Islet of Langerhans (tissue), 1 donor: ENCODE data around the gene KATNAL1.
A peak's percentile ranks its signal among the peaks of the same experiment; 100 is the strongest.
"Not testable (repeated sequence)": the region's sequence is repeated elsewhere in the genome, so short reads cannot be mapped to it uniquely, and the experiment has no call there.

Experiments
- FAIRE-seq: peaks from one replicate; lab custom pipeline; 2011; peaks lifted over from hg19 to GRCh38; lab: Jason Lieb, UNC

Gene KATNAL1

DNA sequence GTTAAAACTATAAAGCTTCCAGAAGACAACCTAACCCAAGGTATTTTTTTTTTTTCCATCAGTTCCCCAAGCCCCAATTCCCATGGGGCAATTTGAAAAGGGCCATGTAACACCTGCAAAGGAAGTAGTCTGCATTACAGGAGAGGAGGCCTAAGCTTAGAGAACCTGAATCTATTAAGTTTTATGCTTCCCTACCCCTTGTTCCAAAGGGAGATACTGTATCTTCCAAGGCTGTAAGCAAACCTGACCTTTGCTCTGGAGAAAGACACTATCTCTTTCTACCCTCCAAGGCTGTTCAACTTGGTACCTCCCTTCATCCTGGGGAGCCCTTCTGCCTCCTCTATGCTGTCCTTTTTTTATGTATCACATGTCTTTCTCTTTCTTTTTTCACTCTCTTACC, 15.0 kb downstream of the KATNAL1 start:
- FAIRE-seq: no peak

DNA sequence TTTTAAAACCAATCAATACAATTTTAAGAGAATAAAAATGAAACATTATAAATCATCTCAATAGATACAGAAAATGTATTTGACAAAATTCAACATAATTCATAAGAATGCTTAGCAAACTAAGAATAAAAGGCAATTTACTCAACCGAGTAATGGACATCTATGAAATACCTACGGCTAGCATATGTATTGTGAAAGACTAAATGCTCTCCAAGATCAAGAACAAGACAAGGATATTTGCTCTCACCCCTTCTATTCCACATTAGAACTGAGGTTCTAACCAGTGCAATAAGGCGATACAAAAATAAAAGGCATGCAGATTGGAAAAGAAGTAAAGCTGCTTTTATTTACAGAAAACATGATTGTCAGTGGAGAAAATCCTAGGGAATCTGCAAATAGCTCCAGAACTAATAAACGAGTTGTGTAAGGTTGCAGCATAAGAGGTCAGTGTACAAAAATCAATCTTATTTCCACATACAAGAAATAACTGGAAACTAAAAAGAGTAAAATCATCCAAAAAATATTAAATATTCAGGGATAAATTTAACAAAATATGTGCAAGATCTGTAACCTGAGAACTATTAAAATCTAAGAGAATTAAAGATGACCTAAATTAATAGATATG, 16.4 kb downstream of the KATNAL1 start:
- FAIRE-seq: peak; percentile 24

DNA sequence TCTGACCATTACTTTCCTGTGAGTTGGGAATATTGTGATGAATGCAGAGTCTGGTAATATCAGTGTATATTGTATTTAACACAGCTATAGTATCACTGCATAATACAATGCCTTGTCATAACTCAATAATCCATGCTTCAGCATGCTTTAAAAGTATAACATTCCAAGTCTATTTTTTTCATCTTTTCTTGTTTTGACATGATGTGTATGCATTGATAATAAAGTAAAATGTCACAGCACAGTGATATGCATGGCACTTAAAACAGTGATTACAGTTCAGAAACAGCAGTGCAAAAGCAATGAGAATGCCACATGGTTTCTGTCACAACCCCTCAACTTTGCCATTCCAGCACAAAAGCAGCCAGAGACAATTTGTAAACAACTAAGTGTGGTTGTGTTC, 17.8 kb downstream of the KATNAL1 start:
- FAIRE-seq: no peak

DNA sequence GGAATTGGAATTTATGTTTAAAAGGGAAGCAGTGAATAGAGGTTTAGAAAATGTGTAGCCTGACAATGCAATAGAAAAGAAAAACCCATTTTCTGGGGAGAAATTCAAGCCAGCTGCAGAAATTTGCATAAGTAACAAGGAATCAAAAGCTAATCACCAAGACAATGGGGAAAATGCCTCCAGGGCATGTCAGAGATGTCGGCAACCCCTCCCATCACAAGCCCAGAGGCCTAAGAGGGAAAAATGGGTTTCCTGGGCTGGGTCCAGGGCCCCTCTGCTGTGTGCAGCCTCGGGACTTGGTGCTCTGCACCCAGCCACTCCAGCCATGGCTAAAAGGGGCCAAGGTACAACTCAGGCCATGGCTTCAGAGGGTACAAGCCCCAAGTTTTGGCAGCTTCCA, 21.3 kb downstream of the KATNAL1 start:
- FAIRE-seq: not testable (repeated sequence)

DNA sequence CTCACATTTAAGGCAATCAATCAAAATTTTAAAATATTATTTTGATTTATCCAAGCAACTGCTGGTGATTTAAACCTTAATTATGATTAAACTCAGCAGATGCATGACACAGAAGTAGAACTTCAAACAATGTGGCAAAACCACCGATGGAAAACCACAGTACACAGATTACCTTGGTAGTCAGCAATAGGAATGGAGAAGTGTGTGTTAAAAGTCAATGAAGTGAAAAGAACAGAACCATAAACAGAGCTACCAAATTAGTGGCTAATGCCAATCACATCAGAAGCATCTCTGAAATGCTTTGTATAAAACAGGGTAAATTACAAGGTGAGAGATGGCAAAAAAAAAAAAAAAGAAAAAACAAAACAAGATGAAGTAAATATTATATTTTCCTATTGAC, 31.2 kb downstream of the KATNAL1 start:
- FAIRE-seq: peak; percentile 66

DNA sequence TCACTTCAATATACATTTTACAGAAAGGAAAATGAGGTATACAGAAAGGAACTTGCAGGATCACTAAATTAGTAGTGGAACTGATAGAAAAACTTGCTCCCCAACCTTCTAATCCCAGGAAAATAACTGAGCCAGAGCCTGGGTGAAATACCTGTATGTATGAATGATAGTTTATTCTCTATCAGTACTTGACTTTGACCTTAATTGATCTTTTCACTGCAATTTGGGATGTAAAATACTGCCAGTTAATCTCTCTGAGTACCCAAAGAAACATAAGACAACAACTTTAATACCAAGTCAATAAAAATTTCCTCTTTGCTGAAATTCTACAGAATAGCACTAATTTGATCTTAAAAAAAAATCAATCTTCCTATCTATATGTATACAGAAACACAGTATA, 33.3 kb downstream of the KATNAL1 start:
- FAIRE-seq: no peak

DNA sequence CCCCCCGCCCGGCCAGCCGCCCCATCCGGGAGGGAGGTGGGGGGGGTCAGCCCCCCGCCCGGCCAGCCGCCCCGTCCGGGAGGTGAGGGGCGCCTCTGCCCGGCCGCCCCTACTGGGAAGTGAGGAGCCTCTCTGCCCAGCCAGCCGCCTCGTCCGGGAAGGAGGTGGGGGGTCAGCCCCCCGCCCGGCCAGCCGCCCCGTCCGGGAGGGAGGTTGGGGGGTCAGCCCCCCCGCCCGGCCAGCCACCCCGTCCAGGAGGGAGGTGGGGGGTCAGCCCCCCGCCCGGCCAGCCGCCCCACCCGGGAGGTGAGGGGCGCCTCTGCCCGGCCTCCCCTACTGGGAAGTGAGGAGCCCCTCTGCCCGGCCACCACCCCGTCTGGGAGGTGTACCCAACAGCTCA, 37.3 kb downstream of the KATNAL1 start:
- FAIRE-seq: not testable (repeated sequence)

DNA sequence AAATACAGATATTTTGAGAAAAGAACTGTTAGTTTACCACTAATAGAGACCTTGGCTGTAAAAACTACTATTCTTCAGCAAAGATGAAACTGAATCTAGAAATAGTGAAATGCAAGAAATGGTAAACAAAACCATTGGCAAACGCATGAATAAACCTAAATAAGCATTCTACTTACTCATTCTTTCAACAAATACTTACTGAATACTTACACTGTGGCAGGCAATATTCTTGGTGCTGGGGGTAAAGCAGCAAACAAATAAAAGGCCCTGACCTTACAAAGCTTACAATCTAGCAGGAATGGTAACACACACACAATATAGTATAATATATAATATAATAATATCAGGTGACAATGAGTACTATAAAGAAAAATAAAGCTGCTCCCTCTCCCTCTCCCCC, 38.7 kb downstream of the KATNAL1 start:
- FAIRE-seq: no peak

DNA sequence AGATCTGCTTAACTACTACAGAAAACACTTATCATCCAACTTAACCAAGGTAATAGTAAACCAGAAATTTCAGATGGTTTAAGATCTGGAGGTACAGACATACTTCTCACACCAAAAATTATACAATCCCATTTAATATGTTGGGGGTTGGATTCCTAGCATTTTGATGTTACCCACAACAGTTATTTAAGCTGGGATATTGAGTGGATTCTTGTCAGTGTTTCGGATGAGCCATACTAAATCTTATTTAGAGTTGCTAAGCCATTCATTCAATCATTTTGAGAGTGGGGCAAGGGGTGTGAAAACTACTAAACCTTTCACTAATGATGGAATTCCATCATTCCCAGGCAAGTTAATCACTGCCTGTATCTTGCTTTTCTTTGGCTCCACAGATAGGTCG, 40.6 kb downstream of the KATNAL1 start:
- FAIRE-seq: no peak

DNA sequence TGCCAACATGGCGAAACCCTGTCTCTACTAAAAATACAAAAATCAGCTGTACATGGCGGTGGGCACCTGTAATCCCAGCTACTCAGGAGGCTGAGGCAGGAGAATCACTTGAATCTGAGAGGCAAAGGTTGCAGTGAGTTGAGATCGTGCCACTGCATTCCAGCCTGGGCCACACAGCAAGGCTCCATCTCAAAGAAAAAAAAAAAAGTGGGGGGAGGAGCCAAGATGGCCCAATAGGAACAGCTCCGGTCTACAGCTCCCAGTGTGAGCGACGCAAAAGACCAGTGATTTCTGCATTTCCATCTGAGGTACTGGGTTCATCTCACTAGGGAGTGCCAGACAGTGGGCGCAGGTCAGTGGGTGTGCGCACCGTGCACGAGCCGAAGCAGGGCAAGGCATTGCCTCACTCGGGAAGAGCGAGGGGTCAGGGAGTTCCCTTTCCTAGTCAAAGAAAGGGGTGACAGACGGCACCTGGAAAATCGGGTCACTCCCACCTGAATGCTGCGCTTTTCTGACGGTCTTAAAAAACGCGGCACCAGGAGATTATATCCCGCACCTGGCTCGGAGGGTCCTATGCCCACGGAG, 48.1 kb downstream of the KATNAL1 start:
- FAIRE-seq: not testable (repeated sequence)

DNA sequence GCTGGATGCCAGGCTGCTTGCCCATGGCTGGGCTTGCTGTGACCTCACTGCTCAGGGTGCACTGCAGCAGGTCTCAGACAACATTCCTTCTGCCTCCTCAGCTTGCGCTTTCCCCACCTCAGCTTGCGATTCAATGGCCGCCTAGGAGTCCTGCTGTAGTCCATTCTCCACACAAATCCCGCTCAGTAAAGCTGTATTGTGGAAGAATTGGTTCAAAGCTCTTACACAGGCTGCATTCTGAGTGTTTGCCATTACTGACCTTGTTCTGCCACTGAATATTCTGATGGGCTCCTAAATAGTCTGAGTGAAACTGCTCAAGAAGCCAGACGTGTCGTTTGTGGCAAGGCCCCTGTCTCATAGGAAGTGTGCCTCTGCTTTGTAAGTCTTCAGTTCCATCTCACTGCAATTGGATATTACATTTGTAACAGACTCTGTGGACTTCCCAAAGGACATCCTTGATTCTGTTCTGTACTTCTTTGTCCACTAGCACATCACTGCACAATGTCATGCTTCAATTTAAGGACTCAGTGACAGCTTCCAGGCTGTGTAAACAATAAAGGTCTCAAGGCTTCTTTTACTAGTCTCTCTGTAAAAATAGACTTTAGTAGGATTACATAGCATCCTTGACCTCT, 49.8 kb downstream of the KATNAL1 start:
- no peak for FAIRE-seq

DNA sequence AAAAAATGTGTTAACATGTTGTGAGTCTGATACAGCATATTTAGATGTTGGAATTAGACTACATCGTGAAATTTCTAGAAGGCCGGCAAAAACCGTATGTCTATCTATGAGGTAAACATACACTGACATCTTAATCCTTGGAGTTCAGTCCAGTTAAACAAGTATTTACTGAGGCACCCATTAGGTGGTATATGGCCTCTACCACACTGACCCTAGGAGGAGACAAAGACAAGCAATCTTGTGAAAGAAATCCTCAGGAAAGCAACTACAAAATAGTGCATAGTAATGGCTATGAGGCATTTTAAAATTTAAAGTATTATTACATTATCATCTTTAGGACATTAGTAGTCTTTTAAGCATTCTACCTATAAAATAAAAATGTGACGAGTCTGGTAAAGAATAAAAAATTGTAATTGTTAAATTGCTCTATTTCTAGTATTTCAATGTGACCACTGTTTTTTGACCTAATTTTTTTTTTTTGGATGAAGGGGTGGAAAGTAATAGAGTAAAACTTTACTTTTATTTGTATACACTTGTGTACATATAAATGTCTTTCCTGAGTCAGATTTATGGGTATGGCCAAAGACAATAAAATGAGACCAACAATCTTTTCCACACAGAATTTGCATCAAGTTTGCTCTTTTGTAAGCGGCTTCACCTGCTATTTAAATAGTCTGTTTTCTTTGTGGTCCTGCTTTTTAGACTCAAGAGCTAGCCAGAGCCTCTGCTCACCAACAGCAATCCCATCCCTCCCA, 50.5 kb downstream of the KATNAL1 start:
- FAIRE-seq: no peak

DNA sequence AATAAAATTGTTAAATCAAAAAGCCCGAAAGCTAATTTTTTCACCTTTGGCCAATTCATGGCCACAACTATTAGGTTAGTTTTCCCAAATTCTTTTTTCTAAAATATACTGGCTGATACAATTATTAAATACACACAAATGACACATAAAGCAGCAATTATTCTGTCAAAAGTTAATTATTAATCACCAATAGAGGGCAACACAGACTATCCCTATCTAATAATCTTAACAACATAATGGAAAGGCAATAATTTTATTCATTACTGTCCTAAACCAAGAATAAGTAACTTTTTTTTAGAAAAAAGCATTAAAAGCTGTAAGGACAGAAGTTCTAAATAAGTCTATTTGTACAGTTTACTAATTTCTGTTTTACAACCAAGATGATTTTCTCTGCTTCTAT, 51.7 kb downstream of the KATNAL1 start:
- no peak for FAIRE-seq

DNA sequence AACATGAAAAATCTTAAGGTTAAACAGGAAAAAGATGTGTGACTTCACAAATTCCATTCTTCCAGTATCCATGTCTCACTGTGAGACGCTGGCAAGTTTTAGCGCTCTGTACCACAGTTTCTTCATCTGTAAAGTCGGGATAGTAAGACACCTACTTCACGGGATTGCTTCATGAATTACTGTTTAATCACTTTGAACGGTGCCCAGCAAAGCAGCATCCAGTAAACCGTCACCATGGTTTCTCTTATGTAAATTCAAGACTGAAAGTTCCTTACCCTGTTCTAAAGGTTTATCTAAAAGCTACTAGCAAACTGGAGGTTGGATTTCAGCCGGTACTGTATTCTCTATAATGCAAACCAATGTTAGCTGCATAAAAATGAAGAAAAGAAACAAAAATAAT, 53.5 kb downstream of the KATNAL1 start:
- no peak for FAIRE-seq

DNA sequence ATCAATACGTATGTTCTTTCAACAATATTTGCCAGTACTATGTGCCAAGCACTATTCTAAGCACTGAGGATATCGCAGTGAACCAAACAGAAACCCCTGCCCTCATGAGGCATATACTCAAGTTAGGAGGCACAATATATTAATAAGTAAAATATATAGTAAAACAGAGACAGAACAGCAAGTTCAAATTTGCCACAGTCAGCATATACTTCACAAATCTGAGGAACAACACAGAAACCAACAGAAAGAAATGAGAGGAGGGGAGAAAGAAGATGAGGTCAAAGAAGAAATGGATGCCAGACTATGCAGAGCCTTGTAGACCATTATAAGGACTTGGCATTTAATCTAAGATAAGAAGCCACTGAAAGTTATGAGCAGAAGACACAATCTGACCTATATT, 59.9 kb downstream of the KATNAL1 start:
- FAIRE-seq: no peak

DNA sequence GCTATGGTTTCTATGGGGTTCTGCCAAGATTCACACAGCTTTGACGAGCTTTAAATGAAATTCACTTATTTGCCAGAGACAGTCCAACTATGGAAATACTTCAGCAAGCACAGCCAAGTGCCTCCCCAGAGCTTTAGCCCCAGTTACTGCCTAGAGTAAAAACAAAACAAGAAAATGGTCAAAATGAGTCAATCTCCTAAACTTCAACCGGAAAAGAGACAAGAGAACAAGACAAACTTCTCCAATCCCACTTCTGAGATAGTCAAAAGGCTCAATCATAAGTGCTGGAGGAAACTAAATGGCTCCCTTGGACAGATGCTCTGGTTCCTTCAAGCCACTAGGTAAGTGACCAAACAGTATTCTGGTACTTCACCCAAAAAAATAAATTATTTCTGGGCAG, 65.8 kb downstream of the KATNAL1 start:
- FAIRE-seq: no peak

DNA sequence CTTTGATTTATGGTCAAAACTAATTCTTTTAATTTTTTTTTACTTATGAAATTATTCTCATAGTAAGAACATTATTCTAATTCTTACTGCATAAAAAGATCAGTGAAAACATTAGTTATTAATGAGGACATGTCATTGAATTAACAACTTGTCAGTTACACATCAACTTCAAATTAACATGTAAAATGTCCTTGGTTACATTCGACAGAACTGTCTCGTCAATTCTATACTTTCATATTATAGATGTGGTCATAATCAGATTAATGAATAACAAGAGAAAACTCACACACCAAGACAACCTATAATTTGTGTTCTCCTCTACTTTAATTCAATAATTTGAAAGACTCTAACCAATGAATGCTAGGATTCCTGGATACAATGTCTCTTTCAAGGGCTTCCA, 66.7 kb downstream of the KATNAL1 start:
- FAIRE-seq: peak; percentile 94

DNA sequence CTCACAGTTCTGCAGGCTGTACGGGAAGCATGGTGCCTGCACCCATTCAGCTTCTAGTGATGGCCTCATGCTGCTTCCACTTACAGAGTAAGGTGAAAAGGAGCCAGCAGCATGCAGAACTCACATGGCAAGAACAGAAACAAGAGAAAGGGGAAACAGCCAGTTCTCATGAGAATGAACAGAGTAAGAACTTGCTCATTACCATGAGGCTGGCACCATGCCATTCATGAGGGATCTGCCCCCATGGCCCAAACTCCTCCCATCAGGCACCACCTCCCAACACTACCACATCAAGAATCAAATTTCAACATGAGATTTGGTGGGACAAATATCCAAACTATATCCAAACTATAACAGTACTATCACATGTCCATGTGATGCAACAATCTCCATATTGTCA, 72.1 kb downstream of the KATNAL1 start:
- FAIRE-seq: no peak

DNA sequence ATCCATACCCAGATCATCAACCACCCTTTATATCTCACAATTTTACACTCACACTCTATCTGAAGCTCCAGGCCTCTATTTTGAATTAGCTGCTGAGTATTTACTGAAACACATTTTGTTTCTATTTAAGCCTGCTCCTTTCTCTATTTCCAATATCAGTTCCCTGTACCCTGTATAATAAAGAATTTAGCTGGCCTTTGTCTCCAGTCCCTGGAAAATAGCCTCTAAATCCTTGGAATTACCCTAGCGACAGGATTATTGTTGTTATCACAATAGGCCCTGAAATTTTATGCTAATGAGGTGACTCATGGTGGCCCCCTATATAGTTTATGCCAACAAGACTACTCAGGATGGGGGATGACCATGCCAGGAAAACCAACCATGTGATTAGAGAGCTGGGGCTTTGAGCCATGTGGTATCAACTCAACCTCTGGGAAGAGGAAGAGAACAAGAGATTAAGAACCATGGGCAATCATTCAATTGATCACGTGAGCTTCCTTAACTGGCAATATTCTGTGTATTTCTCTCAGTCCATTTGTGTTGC, 72.7 kb downstream of the KATNAL1 start:
- no peak for FAIRE-seq

DNA sequence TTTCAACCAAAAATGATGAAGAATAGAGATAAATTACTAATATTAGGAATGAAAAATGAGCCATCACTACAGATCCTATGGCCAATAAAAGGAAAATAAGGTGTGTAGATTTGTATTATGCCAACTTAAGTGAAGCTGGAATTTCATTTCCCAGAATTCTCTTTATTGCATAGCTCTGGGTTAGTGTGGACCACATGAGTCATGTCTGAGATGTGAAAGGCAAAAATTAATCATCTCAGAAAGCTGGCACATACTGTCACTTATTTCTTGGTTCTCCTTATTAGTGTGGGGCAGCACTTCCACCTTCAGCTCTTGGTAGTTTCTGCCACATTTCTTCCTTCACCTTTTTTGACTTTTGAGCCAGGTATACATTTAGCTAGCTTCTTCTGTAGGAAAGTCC, 82.6 kb downstream of the KATNAL1 start:
- FAIRE-seq: no peak

DNA sequence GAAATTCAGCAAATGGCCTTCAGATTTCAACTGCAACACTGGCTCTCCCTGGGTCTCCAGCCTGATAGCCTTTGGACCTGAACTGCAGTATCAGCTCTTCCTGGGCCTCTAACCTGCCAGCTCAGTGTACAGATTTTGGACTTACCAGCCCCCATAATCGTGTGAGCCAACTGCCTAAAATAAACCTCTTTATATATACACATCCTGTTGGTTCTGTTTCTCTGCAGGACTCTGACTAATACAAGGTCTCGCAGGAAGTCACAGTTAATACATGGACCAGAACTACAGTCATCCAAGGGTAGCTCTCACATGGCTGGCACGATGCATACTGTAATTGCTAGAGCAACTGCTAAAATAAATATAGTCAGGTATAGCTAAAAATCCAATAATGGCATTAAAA, 85.1 kb downstream of the KATNAL1 start:
- no peak for FAIRE-seq

DNA sequence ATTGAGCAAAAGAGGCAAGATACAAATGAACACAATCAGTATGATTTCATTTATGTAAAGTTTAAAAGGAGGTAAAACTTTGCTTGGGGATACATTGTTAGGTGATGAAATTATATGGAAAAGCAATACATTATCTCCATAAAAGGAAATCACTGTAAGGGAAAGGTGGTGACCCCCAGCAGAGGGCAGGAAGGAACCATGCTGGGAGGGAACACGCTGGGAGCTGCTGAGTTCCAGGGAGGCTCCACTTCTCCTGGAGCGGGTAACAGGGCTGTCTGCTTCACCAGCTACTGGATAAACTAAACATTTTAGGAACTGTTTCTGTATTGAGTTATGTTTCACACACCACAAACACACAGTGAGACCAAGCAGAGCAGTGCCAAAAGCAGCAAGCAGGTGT, 91.2 kb downstream of the KATNAL1 start:
- no peak for FAIRE-seq

DNA sequence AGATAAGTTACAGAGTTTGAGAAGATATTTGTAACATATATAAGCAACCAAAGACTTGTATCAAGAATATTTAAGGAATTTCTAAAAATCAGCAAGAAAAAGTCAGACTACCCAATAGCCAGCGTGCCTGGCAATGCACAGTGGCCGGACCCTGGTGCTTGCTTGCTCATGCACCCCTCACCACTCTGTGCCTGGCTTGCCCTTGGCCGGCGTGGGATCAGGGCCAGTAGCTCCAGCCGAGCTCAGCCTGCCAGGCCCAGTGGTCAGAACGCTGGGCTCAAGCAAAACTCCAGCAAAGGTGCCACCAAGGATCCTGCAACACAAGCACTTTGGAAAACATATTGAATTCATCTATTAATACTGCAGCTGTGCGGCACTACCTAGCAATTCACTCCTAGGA, 95.1 kb downstream of the KATNAL1 start:
- no peak for FAIRE-seq
